HG03045 (cell line): ENCODE results near the gene CDH15.
"Not testable (repeated sequence)": the region's sequence is repeated elsewhere in the genome, so short reads cannot be mapped to it uniquely, and the experiment has no call there.

Experiments
- ATAC-seq: cut with Tn5 transposase; IDR thresholded peaks from one replicate; pipeline ENCODE4 v1.9.1; 2021; ENCODE audit warnings: mild to moderate bottlenecking, moderate library complexity; ENCODE audit not compliant: unreplicated experiment

CDH15 gene

DNA sequence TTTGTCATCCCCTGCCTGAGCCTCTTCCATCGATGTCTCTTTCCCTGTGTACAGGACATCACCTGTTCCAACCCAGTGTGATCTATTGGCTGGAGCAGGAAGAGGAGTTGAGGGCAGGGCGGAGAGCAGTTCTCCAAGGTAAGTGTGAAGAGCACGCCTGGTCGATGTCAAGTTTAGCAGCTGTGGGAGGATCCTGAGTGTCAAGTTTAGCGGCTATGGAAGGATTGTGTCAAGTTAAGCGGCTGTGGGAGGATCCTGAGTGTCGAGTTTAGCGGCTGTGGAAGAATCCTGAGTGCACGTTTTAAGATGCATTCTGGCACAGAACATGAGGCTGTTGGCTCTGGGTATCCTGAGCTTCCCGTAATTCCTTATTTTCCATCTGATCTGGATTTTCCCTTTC is 53.1 kb downstream of the CDH15 start:
- ATAC-seq: no peak

DNA sequence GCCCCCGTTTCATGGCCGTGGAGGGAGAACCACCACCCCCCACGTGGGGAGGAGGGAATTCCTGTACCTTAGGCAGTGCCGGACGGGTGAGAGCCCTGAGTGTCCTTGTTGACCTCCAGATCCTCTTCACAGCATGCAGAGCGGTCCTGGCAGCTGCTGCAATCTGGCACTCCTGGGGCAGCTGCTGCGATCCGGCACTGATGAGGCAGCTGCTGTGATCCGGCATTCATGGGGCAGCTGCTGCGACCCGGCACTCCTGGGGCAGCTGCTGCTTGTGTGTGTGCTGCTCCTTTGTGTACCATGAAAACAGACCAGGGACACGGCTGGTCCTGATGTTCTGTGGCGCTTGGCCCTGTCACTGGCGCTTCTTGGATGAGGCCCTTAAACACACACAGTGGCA is 58.7 kb downstream of the CDH15 start:
- ATAC-seq: no peak

DNA sequence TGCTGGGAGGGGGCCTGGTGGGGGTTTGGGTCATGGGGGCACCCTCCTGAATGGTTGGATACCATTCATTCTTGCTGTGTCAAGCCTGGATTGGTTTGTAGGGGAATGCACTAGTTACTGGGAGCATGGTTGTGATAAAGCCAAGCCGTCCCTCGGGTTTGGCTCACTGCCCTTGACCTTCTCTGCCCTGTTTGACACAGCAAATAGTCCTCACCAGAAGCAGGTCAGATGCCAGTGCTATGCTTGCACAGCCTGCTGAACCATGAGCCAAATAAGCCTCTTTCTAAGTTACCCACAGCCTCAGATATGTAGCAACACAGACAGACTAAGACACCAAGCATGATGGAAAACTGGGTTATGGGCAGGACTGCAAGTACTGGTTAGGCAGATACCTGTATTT is 60.6 kb downstream of the CDH15 start:
- no peak for ATAC-seq

DNA sequence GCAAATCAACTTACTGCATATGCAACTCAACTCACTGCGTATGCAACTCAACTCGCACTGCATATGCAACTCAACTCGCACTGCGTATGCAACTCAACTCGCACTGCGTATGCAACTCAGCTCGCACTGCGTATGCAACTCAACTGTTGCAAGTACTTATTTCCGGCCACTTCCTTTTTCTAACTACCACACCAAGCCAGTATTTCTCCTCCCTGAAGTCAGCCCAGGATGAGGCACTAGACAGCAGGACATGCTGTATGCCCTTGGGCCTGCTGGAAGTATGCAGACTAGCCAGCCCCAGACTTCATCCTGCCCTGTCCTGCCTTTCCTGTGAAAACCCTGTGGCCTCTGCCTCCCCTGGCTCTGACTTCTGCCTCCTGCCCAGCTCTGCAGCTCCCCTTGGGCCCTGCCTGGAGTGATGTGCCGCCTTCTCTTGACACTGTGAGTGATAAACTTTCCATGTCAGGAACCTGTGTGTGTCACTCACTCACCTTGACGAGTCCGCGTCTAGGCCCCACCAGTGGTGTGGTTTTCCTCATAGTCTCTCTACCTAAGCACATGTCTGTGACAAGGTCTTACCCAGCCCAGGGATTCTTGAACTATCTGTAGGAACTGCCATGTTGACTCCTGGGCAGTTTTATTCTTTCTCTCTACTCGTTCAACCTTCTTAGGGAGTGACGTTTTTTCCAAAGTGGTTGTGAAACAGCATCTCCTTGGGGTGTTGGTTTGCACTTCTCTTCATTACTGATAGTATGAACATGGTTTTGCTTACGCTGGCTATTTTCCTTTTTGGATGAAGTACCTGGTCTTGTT is 62.3 kb downstream of the CDH15 start:
- ATAC-seq: no peak

DNA sequence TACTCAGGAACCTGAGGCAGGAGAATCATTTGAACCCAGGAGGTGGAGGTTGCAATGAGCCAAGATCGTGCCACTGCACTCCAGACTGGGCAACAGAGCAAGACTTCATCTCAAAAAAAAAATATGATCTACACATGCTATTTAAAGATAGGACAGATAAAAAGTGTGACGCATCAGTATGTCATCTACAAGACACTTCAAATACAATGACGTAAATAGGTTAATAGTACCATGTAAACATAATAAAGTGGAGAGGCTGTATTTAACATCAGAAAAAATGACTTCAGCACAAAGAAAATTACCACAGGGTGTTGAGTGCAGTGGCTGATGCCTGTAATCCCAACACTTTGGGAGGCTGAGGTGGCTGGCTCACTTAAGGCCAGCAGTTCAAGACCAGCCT is 66.2 kb downstream of the CDH15 start:
- ATAC-seq: no peak

DNA sequence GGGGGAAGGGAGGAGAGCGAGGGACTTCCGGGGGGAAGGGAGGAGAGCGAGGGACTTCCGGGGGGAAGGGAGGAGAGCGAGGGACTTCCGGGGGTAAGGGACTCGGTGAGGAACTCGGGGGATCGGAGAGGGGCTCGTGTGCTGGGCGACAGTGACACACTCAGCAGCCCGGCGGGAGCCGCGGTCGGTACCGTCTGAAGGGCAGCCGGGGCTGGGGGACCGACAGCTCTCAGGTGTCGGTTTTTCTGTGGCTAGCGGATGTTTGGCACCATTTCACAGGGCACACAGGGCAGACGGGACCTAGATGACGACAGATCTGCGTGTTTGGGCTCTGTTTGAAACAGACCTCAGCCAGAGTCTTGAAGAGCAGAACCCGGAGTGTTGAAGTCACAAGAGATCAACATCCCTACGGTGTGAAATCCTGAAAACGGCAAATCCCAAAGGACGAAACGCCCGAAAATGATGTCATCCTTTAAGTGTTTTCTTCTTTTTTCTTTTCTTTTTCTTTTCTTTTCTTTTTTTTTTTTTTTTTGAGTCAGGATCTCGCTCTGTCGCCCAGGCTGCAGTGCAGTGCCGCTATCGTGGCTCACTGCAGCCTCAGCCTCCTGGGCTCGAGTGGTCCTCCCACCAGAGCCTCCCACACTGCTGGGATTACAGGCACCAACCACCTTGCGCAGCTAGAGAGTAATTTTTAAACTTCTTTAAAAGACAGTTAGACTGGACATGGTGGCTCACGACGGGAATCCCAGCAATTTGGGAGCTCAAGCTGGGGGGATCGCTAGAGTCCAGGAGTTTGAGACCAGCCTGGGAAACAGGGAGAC is 69.8 kb downstream of the CDH15 start:
- ATAC-seq: peak; percentile 48

DNA sequence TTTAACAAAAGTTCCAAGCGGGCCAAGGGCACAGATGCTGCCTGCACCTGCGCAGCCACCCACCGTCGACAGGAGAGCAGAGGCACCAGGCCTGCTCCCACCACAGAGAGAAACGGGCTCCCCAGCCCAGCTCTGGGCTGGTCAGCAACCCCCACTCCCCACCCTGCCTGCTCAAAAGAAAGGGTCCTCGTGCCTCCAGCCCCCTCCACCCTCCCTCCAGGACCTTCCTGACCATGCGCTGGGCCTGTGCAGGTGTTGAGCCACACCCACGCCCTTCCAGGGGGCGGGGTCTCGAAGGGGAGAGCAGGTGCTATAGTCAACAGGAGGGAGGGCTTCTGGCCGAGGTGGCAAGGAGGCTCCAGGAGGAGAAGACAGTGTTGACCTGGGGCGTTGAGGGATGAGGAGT is 71.2 kb downstream of the CDH15 start:
- ATAC-seq: no peak

DNA sequence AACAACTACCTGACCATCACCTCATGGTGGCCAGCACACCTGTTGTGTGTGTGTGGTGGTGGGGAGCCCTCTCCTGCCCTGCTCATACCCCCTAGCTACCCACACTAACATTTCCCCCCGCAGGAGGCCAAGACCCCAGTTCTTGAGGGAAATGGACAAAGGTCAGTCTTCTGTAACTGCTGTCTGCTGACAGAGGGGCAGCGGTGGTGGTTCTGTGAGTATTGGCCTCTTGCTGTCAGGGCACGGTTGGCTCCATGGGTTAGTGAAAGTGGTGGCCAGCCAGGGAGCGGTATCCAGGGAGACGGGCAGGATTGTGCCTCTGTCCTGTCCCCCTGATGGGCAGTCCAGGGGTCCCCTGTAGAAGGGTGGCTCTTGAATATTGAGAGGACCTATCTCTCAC is 72.1 kb downstream of the CDH15 start:
- ATAC-seq: no peak

DNA sequence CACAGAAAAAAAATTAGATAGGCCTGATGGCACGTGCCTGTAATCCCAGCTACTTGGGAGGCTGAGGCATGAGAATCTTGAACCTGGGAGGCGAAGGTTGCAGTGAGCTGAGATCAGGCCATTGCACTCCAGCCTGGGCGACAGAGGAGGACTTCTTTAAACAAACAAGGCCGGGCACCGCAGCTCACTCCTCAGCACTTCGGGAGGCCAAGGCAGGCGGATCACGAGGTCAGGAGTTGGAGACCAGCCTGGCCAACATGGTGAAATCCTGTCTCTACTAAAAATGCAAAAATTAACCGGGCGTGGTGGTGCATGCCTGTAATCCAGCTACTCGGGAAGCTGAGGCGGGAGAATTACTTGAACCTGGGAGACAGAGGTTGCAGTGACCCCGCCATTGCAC is 72.7 kb downstream of the CDH15 start:
- ATAC-seq: not testable (repeated sequence)

DNA sequence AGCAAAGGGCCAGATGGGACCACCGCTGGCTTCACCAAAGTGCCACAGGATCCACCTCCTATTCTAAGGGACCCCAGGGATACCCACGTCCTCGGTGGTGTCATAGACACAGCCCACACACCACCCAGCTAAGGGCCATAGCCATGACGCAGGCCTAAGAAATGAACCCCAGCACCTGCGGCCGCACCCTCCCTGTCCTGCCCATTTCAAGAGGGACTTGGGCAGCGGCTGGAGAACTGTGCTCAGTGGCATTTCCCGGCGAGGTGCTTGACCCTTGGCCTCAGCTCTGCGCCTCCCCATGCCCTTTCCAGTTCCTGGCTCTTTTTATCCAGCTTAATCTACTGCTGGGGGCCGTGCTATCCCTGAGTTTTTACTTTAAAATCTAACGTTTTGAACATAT is 73.2 kb downstream of the CDH15 start:
- ATAC-seq: no peak
